CD8-positive, alpha-beta memory T cell (primary cell): ENCODE results near the gene GUCD1. TPM values are rescaled to one million over a fixed set of nuclear protein-coding genes. Genes with fewer than 3 reads are reported as not detected.
"Not testable (repeated sequence)": the region's sequence is repeated elsewhere in the genome, so short reads cannot be mapped to it uniquely, and the experiment has no call there.

Source experiments
- CTCF ChIA-PET: fragments of 350-600 bp; sonication (Branson Sonifier 250); formaldehyde crosslinking; loops from one replicate; lab custom pipeline; 2021; ENCODE audit warnings: antibody characterized with exemption; lab: Charles Lee
- POLR2A ChIA-PET: fragments of 350-600 bp; sonication (Branson Sonifier 250); formaldehyde crosslinking; loops from one replicate; lab custom pipeline; 2021; ENCODE audit warnings: antibody characterized with exemption; lab: Charles Lee
- DNase-seq, 5 donors: peaks; one replicate each; pipeline versions ENCODE4 v3.0.0 to v3.0.0-alpha.2; 2020 to 2022; ENCODE audit warnings: mixed read lengths in 1 of 5
- H3K27ac ChIP-seq: one replicate; pipeline ENCODE4 v1.7.0; 2013; ENCODE audit warnings: low read depth, mild to moderate bottlenecking, low read length, moderate library complexity
- H3K27me3 ChIP-seq: 2 replicates; pipeline ENCODE4 v1.7.0; 2013; ENCODE audit warnings: low read length, mild to moderate bottlenecking; ENCODE audit not compliant: insufficient read depth, poor library complexity, severe bottlenecking
- H3K36me3 ChIP-seq: 2 replicates; pipeline ENCODE4 v1.7.0; 2013; ENCODE audit warnings: mild to moderate bottlenecking, low read length, moderate library complexity; ENCODE audit not compliant: insufficient read depth
- H3K4me1 ChIP-seq: 2 replicates; pipeline ENCODE4 v1.7.0; 2013; ENCODE audit warnings: mild to moderate bottlenecking, low read length, moderate library complexity; ENCODE audit not compliant: insufficient read depth
- H3K4me3 ChIP-seq: 2 replicates; pipeline ENCODE4 v1.7.0; 2013; ENCODE audit warnings: mild to moderate bottlenecking, low read length
- H3K9me3 ChIP-seq: 2 replicates; pipeline ENCODE4 v1.7.0; 2013; ENCODE audit warnings: mild to moderate bottlenecking, low read length
- H3K27ac Mint-ChIP-seq, 8 donors: one replicate each; pipeline ENCODE4 v1.8.0; 2020 to 2021; ENCODE audit warnings: mixed read lengths in 8 of 8, mild to moderate bottlenecking in 6 of 8, inconsistent platforms in 3 of 8, moderate library complexity in 3 of 8
- H3K27me3 Mint-ChIP-seq, 2 donors: one replicate each; pipeline ENCODE4 v1.8.0; 2020 to 2021; ENCODE audit warnings: mixed read lengths in 2 of 2, mild to moderate bottlenecking in 1 of 2, moderate library complexity in 1 of 2
- H3K36me3 Mint-ChIP-seq, 3 donors: one replicate each; pipeline ENCODE4 v1.8.0; 2020 to 2021; ENCODE audit warnings: mixed read lengths in 3 of 3, inconsistent platforms in 1 of 3, mild to moderate bottlenecking in 1 of 3
- H3K4me1 Mint-ChIP-seq, 3 donors: one replicate each; pipeline ENCODE4 v1.8.0; 2020 to 2021; ENCODE audit warnings: mixed read lengths in 3 of 3, inconsistent platforms in 1 of 3, mild to moderate bottlenecking in 1 of 3
- H3K4me3 Mint-ChIP-seq, 7 donors: one replicate each; pipeline ENCODE4 v1.8.0; 2020 to 2021; ENCODE audit warnings: mixed read lengths in 7 of 7, mild to moderate bottlenecking in 6 of 7, moderate library complexity in 4 of 7, inconsistent platforms in 2 of 7
- H3K9me3 Mint-ChIP-seq, 5 donors: one replicate each; pipeline ENCODE4 v1.8.0; 2020 to 2022; ENCODE audit warnings: mixed read lengths in 5 of 5, mild to moderate bottlenecking in 3 of 5, moderate library complexity in 2 of 5, inconsistent platforms in 1 of 5
- polyA plus RNA-seq: library from polyadenylated mRNA; unstranded; fragments of 300-500 nt; fragmentation: Illumina TruSeq; gene quantifications from one replicate; pipeline ENCODE4 v1.2.3, GENCODE V29; 2021
- total RNA-seq, 2 experiments: library from RNA; stranded (reverse); gene quantifications; one replicate each; pipeline ENCODE4 v1.2.3, GENCODE V29; 2021

The GUCD1 gene
- total and polyA plus RNA-seq, 3 experiments from 2014 or later: 50.8 to 123 (median 115) TPM

GRCh38 chr22:24599514-24599913 lies 44.6 kb upstream of the GUCD1 start:
- Histone ChIP-seq H3K27ac (no peak overlapping the region), H3K36me3 (no peaks in the 10 kb centered on the region), H3K9me3 (no peaks in the 10 kb centered on the region), H3K4me1 (no peaks in the 10 kb centered on the region), H3K27me3 (no peaks in the 10 kb centered on the region), H3K4me3 (no peak overlapping the region)
- H3K36me3 Mint-ChIP-seq: no peaks in the 10 kb centered on the region
- POLR2A ChIA-PET: no interaction called here
- no peak overlapping the region for H3K4me3 Mint-ChIP-seq
- H3K9me3 Mint-ChIP-seq: no peaks in the 10 kb centered on the region
- CTCF ChIA-PET: no interaction called here
- peaks cover 14 to 30% (median 18%) of the 10 kb centered on the region in 3 donors for H3K4me1 Mint-ChIP-seq
- no peak for DNase-seq
- H3K27me3 Mint-ChIP-seq: no peaks in the 10 kb centered on the region
- peak overlapping the region in 3 of 8 donors; percentile 40 to 82 (median 59) for H3K27ac Mint-ChIP-seq

GRCh38 chr22:24597076-24597475 lies 42.1 kb upstream of the GUCD1 start:
- H3K4me3 Mint-ChIP-seq, H3K27me3 ChIP-seq, H3K36me3 Mint-ChIP-seq, H3K36me3 ChIP-seq, H3K27me3 Mint-ChIP-seq, H3K9me3 ChIP-seq, H3K27ac Mint-ChIP-seq, H3K4me1 ChIP-seq, H3K9me3 Mint-ChIP-seq, H3K4me3 ChIP-seq, DNase-seq, POLR2A ChIA-PET, H3K27ac ChIP-seq, CTCF ChIA-PET: not testable (repeated sequence)
- peaks cover 5 to 19% (median 8%) of the 10 kb centered on the region in 3 donors for H3K4me1 Mint-ChIP-seq

GRCh38 chr22:24595863-24596262 lies 40.9 kb upstream of the GUCD1 start:
- no peak overlapping the region for H3K4me3 ChIP-seq
- ChIA-PET CTCF (no interaction called here), POLR2A (no interaction called here)
- peaks cover 0 to 4% (median 0%) of the 10 kb centered on the region in 3 donors for H3K36me3 Mint-ChIP-seq
- no peak overlapping the region for H3K27ac ChIP-seq
- H3K9me3 ChIP-seq: no peaks in the 10 kb centered on the region
- no peaks in the 10 kb centered on the region for H3K36me3 ChIP-seq
- no peaks in the 10 kb centered on the region for H3K27me3 ChIP-seq
- no peak overlapping the region for H3K27ac Mint-ChIP-seq
- no peak overlapping the region for H3K4me3 Mint-ChIP-seq
- DNase-seq: no peak
- H3K4me1 ChIP-seq: no peaks in the 10 kb centered on the region
- H3K27me3 Mint-ChIP-seq: peaks cover 5% of the 10 kb centered on the region in 2 donors
- no peaks in the 10 kb centered on the region for H3K9me3 Mint-ChIP-seq
- H3K4me1 Mint-ChIP-seq: peaks cover 4 to 11% (median 6%) of the 10 kb centered on the region in 3 donors

GRCh38 chr22:24595228-24595627 lies 40.3 kb upstream of the GUCD1 start:
- POLR2A ChIA-PET: no interaction called here
- Mint-ChIP-seq H3K4me3 (no peak overlapping the region), H3K4me1 (peaks cover 4 to 9% (median 6%) of the 10 kb centered on the region in 3 donors), H3K27me3 (peaks cover 5 to 9% of the 10 kb centered on the region in 2 donors), H3K36me3 (peaks cover 0 to 4% (median 0%) of the 10 kb centered on the region in 3 donors), H3K9me3 (no peaks in the 10 kb centered on the region), H3K27ac (no peak overlapping the region)
- Histone ChIP-seq H3K27ac (no peak overlapping the region), H3K4me3 (no peak overlapping the region), H3K27me3 (no peaks in the 10 kb centered on the region), H3K4me1 (no peaks in the 10 kb centered on the region), H3K36me3 (no peaks in the 10 kb centered on the region), H3K9me3 (no peaks in the 10 kb centered on the region)
- DNase-seq: no peak
- CTCF ChIA-PET: no interaction called here

- no peak overlapping the region for H3K27ac ChIP-seq
- Mint-ChIP-seq H3K27ac (no peak overlapping the region), H3K4me1 (peaks cover 4 to 9% (median 6%) of the 10 kb centered on the region in 3 donors), H3K9me3 (no peaks in the 10 kb centered on the region), H3K4me3 (no peak overlapping the region), H3K36me3 (peaks cover 0 to 4% (median 0%) of the 10 kb centered on the region in 3 donors), H3K27me3 (peaks cover 5 to 9% of the 10 kb centered on the region in 2 donors)
- POLR2A ChIA-PET: no interaction called here
- H3K36me3 ChIP-seq: no peaks in the 10 kb centered on the region
- no peaks in the 10 kb centered on the region for H3K9me3 ChIP-seq
- H3K27me3 ChIP-seq: no peaks in the 10 kb centered on the region
- no peak overlapping the region for H3K4me3 ChIP-seq
- H3K4me1 ChIP-seq: no peaks in the 10 kb centered on the region
- no peak for DNase-seq
- CTCF ChIA-PET: no interaction called here
Measured at GRCh38 chr22:24594569-24595120, 39.7 kb upstream of the GUCD1 start.

GRCh38 chr22:24593836-24594568 lies 39.1 kb upstream of the GUCD1 start:
- H3K27ac ChIP-seq: no peak overlapping the region
- no peaks in the 10 kb centered on the region for H3K9me3 ChIP-seq
- Mint-ChIP-seq H3K27me3 (peaks cover 5 to 9% of the 10 kb centered on the region in 2 donors), H3K9me3 (no peaks in the 10 kb centered on the region), H3K36me3 (peaks cover 0 to 4% (median 0%) of the 10 kb centered on the region in 3 donors), H3K4me3 (peak overlapping the region in 3 of 7 donors; percentile 19 to 65 (median 59)), H3K27ac (peak overlapping the region in 1 of 8 donors; percentile 81), H3K4me1 (peaks cover 2 to 9% (median 6%) of the 10 kb centered on the region in 3 donors)
- no peaks in the 10 kb centered on the region for H3K36me3 ChIP-seq
- no peak for DNase-seq
- ChIA-PET POLR2A (no interaction called here), CTCF (no interaction called here)
- no peaks in the 10 kb centered on the region for H3K4me1 ChIP-seq
- no peak overlapping the region for H3K4me3 ChIP-seq
- H3K27me3 ChIP-seq: no peaks in the 10 kb centered on the region

- POLR2A ChIA-PET, DNase-seq, H3K27ac Mint-ChIP-seq, H3K4me3 ChIP-seq, H3K36me3 ChIP-seq, H3K9me3 Mint-ChIP-seq, H3K9me3 ChIP-seq, H3K36me3 Mint-ChIP-seq, H3K27ac ChIP-seq, CTCF ChIA-PET, H3K4me1 ChIP-seq, H3K27me3 Mint-ChIP-seq, H3K4me1 Mint-ChIP-seq, H3K27me3 ChIP-seq: not testable (repeated sequence)
- peak overlapping the region; percentile 20 to 65 (median 57) for H3K4me3 Mint-ChIP-seq
Measured at GRCh38 chr22:24593559-24593835, 38.6 kb upstream of the GUCD1 start.

- DNase-seq: no peak
- H3K9me3 Mint-ChIP-seq: no peaks in the 10 kb centered on the region
- peaks cover 1 to 9% (median 6%) of the 10 kb centered on the region in 3 donors for H3K4me1 Mint-ChIP-seq
- Histone ChIP-seq H3K4me3 (no peak within 1 kb of the TSS), H3K36me3 (no peaks in the 10 kb centered on the region), H3K4me1 (no peaks in the 10 kb centered on the region), H3K9me3 (no peaks in the 10 kb centered on the region), H3K27me3 (no peaks in the 10 kb centered on the region), H3K27ac (no peak within 1 kb of the TSS)
- H3K27me3 Mint-ChIP-seq: peaks cover 5 to 9% of the 10 kb centered on the region in 2 donors
- peaks cover 0 to 4% (median 0%) of the 10 kb centered on the region in 3 donors for H3K36me3 Mint-ChIP-seq
- H3K27ac Mint-ChIP-seq: peak within 1 kb of the TSS in 1 of 8 donors; percentile 54
- peak within 1 kb of the TSS; percentile 63 to 89 (median 82) for H3K4me3 Mint-ChIP-seq
- ChIA-PET CTCF (no interaction called here), POLR2A (no interaction called here)
Measured at GRCh38 chr22:24592851-24593558, 38.1 kb upstream of the GUCD1 start, which contains the start of gene LRRC75B. Gene LRRC75B, minus strand, starts transcription at chr22:24593073. Its CDS starts 34 bp downstream, at chr22:24593039.
